NCI-H2196 treated with DMSO at 0.1 percent for 48 hours (cell line): ENCODE results near the gene PLPP7.
"Not testable (repeated sequence)": the region's sequence is repeated elsewhere in the genome, so short reads cannot be mapped to it uniquely, and the experiment has no call there.

Experiments
- DNase-seq: peaks from one replicate; lab custom pipeline; 2025; ENCODE audit not compliant: unreplicated experiment; lab: John Stamatoyannopoulos, UW

Gene PLPP7

DNA sequence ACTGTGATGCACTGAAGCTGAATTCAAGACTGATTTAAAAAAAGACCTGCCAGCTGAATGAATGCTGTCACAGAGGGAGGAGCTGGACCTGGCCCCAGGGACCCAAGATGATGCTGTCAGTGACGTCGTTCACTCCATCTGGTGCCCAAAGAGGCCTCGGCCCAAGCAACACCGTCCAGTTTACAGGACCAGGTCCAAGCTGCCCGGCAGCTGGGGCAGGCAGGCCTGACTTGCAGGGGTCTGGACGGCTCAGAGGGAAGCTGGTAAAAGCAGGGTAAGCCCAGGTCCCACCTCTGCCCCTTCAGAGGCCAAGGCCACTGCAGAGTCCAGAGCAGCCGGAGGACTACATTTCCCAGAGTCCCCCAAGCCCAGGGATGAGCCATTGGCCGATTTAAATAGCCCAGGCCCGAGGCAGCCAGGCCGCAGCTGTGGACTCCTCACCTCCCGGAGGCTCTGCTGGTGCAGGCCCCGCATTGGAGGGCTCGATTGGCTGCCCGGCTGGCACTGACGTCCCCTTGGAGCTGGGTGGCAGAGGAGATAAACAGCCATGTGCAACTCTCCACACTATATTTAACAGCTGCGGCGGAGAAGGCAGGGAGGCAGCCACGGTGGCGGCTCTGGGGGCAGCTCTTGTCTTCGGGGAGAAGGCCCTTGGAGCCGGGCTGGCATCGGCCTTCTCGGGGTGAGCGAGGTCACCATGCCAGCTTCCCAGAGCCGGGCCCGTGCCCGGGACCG lies at the start of gene PLPP7:
TSS of gene PLPP7 (plus strand) at position 423 of the 735 bp plus-strand sequence. CDS start at position 698, 275 bp downstream.
- DNase-seq: no peak

GRCh38 chr9:131240047-131240921 lies 49.2 kb upstream of the PLPP7 start:
- no peak for DNase-seq

DNA sequence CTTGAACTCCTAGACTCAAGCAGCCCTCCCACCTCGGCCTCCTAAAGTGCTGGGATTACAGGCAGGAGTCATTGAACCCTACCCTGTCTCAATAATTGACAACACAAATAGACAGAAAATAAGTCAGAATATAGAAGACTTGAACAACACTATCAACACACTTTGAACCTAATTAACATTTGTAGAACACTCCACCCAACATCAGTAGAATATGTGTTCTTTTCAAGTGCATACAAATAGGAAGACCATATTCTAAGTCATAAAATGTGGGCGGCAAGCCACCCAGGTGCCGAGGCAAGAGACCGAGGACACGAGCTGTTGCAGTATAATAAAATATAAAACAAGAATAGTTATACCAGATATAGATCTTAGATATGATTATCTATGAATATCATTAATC lies 45.2 kb upstream of the PLPP7 start:
- DNase-seq: not testable (repeated sequence)

GRCh38 chr9:131246618-131247017 lies 42.9 kb upstream of the PLPP7 start:
- DNase-seq: no peak

DNA sequence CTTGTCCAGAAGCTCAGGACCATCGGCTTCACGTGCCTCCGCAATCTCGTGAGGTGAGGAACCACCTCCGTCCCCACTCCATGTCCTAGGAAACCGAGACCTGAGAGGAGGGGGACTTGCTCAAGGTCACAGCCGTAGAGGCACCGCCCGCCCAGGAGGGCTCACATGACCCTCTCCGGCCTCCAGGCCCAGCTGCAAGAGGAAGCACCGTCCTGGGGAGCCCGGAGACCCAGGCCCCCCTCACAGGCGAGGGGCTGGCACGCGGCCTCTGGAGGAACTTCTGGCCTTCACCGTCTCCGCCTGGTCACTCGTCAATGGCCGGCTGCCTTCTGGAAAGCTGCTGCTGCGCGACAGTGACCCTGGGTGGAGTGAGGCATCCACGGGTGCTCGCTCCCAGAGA lies 37.4 kb upstream of the PLPP7 start:
- DNase-seq: no peak

DNA sequence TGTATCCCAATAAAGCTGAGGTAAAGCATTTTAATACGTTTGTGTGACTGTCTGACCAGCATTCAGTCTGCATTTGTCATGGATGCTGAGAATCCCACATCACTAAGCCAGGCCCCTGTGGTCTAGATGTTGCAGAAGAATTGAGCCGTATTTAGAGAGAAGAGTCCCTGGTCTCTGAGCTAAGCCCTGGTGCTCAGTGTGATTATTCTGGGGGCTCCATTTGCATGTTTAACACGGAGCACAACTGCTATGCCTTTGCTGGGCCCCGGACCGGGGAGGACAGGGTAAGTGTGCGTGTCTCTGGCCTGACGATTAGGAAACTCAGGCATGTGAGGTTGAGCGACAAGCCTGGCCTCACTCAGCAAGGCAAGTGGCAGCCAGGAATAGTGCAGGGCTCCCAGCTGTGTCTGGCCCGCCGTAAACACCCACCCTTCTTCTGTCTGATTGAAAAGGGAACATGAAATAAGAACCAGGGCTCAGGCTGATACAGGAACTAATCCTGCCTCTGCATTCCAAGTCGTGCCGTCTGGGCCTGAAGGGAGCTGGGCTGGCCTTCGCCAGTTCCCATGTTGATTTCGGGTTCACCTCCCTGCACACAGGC lies 35.5 kb upstream of the PLPP7 start:
- DNase-seq: no peak

GRCh38 chr9:131254626-131255025 lies 34.9 kb upstream of the PLPP7 start:
- DNase-seq: no peak

GRCh38 chr9:131255676-131256197 lies 33.8 kb upstream of the PLPP7 start:
- DNase-seq: no peak

- DNase-seq: no peak
Observed at GRCh38 chr9:131257266-131258025, 32.1 kb upstream of the PLPP7 start.

- DNase-seq: no peak
Observed at GRCh38 chr9:131258186-131258585, 31.3 kb upstream of the PLPP7 start.

DNA sequence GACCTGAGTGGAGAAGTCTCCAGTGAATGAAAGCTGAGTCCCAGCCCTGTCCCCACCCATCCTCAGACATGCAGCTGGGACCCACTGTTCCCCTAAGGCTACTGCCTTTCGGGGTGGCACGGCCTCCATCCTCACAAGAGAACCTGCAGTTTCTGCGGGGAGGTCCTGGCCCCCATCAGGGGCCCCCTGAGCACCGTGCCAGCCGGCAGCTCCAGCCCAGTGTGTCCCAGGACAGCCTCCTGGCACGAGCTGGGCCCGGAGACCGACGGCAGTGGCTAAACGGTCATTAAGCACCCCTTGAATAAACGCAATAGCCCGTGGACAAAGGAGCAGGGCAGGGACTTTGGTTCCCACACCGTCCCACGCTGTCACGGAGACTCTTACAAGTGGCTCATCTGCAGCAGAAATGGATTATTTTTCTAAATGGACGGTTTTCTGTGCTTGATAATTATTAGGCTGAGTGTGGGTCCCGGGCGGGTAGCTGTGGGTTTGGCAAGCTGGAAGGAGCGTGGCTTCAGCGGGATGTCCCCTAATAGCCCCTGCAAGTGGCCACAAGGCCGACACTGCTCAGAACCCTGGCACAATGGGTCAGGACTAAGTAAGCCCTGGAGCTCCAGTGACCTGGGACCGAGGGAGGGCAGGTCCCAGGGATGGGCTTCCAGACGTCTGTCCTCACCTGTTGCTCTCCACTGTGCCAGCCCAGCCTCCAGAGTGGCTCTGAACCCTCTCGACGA lies 30.7 kb upstream of the PLPP7 start:
- DNase-seq: no peak

DNA sequence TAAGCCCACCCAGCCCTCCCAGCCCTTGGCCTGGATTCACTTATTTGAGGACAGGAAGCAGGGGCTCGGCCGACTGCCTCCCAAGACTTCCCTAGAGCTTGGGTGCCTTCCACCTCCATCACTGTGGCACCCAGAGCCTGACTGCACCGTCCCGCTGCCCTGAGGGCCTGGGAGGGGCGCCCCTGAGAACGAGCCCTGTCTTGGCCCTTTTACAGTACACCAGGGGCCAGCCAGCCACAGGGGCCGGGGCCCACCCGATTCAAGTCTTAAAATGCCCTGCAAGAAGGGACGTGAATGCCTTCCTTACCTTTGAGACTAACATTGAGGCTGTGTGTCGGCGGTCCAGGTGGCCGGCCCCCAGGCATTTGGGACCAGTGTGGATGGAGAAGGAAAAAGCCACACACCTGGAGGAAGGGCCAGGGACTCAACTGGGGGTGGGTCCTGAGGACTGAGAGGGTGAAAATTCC lies 30.1 kb upstream of the PLPP7 start:
- DNase-seq: no peak

GRCh38 chr9:131259916-131260597 lies 29.5 kb upstream of the PLPP7 start:
- DNase-seq: no peak

DNA sequence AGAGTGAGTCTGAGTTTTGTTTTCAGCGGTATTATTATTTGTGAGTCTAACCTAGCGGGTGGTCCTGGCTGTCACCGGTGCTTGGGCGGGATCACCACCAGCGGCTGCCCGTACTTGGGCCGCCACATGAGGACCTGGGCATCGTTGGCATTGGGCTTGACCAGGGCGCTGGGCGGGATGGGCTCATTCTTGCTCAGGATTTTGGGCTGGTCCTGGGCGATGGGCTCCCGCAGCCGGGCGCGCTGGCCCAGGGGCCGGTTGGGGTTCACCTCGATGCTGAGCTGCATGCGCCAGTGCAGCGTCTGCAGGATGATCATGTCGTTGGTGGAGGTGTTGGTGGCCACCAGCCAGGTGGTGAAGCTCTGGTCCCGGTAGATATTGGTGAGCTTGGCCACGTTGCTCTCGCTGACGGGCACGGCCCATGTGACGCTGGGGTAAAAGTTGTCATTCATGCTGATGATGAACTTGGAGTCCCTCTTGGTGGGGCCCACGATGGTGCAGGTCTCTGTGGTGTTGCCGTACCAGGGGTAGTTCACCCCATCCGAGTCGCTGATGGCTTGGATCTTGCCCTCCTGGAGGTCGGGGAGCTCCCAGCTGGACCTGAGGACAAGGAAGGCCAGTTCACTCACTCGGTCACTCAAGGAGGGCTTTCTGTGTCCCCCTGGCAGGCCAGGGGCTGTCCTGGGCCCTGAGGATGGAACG lies 28.6 kb upstream of the PLPP7 start:
- DNase-seq: no peak

GRCh38 chr9:131262327-131263032 lies 27.0 kb upstream of the PLPP7 start:
- no peak for DNase-seq

GRCh38 chr9:131263033-131263343 lies 26.5 kb upstream of the PLPP7 start:
- DNase-seq: not testable (repeated sequence)

GRCh38 chr9:131263701-131264100 lies 25.8 kb upstream of the PLPP7 start:
- DNase-seq: no peak

- no peak for DNase-seq
Observed at GRCh38 chr9:131264231-131264630, 25.3 kb upstream of the PLPP7 start.
